OCI-LY3 (cell line): ENCODE measurements around the gene IRF2BP2.

Experiments
- EZH2phosphoT487 ChIP-seq: fragments of 200-600 bp; shearing (Covaris generic); IDR thresholded peaks from 2 replicates; pipeline ENCODE4 v1.6.1; 2018; ENCODE audit warnings: antibody characterized with exemption, mixed run types, low read depth
- TF ChIP-seq, protein P1 (sequence below): fragments of 200-600, 300-600 bp; sonication (generic); IDR thresholded peaks from 2 replicates; pipeline ENCODE4 v1.5.1; 2014; ENCODE audit warnings: antibody characterized with exemption, low read length, low read depth

GRCh38 chr1:234629026-234629425, 19.0 kb upstream of the IRF2BP2 start:
- TF ChIP-seq, protein P1, sequence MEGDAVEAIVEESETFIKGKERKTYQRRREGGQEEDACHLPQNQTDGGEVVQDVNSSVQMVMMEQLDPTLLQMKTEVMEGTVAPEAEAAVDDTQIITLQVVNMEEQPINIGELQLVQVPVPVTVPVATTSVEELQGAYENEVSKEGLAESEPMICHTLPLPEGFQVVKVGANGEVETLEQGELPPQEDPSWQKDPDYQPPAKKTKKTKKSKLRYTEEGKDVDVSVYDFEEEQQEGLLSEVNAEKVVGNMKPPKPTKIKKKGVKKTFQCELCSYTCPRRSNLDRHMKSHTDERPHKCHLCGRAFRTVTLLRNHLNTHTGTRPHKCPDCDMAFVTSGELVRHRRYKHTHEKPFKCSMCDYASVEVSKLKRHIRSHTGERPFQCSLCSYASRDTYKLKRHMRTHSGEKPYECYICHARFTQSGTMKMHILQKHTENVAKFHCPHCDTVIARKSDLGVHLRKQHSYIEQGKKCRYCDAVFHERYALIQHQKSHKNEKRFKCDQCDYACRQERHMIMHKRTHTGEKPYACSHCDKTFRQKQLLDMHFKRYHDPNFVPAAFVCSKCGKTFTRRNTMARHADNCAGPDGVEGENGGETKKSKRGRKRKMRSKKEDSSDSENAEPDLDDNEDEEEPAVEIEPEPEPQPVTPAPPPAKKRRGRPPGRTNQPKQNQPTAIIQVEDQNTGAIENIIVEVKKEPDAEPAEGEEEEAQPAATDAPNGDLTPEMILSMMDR = no peak
- no peak for TF ChIP-seq EZH2phosphoT487
